NT2/D1 (cell line): Measurements from ENCODE around the gene TMPRSS11E.

Source experiments
- YY1 ChIP-seq: IDR thresholded peaks from 2 replicates; pipeline ENCODE4 v1.6.1; 2011; ENCODE audit not compliant: insufficient read length, insufficient read depth
- ZNF274 ChIP-seq: IDR thresholded peaks from 2 replicates; pipeline ENCODE4 v1.6.1; 2011; ENCODE audit warnings: mild to moderate bottlenecking, low read depth, low read length

DNA sequence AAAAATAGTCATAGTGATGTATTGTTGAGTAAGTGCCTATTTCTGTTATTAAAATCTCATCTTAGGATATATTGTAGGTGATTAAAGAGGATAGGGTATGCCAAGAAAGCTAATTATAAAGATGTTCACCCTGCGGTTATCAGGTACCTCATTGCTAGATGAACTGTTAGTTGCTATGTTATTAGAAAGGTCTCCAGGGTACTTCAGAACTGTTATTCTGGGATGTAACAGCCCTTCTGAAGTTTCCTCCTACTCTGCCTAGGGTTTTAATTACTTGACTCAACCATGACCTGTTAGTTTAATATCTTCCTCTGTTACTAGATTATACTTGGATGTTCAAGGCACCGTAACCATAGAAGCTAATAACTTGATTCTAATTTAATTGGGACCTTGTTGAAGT lies 15.4 kb downstream of the TMPRSS11E start:
- no peak for TF ChIP-seq YY1
- no peak for TF ChIP-seq ZNF274
